HG03460 (cell line): ENCODE data around the gene EFCAB6.
"Not testable (repeated sequence)": the region's sequence is repeated elsewhere in the genome, so short reads cannot be mapped to it uniquely, and the experiment has no call there.

Experiments
- ATAC-seq: cut with Tn5 transposase; IDR thresholded peaks from one replicate; pipeline ENCODE4 v1.9.1; 2021; ENCODE audit not compliant: unreplicated experiment

Gene EFCAB6

GRCh38 chr22:43722444-43722843 is 89.7 kb downstream of the EFCAB6 start:
- ATAC-seq, result no peak

- no peak for ATAC-seq
Measured at GRCh38 chr22:43720716-43721115, 91.4 kb downstream of the EFCAB6 start.

GRCh38 chr22:43714104-43714503 is 98.0 kb downstream of the EFCAB6 start:
- ATAC-seq, result no peak

GRCh38 chr22:43711681-43712080 is 100.4 kb downstream of the EFCAB6 start:
- no peak for ATAC-seq

- ATAC-seq, result no peak
Measured at GRCh38 chr22:43707648-43708047, 104.5 kb downstream of the EFCAB6 start.

- ATAC-seq, result no peak
Measured at GRCh38 chr22:43706571-43707328, 105.4 kb downstream of the EFCAB6 start.

GRCh38 chr22:43706151-43706550 is 106.0 kb downstream of the EFCAB6 start:
- ATAC-seq, result no peak

GRCh38 chr22:43704051-43704450 is 108.1 kb downstream of the EFCAB6 start:
- ATAC-seq, result no peak

GRCh38 chr22:43698403-43698802 is 113.7 kb downstream of the EFCAB6 start:
- ATAC-seq, result no peak

GRCh38 chr22:43697894-43698293 is 114.2 kb downstream of the EFCAB6 start:
- ATAC-seq, result no peak

- no peak for ATAC-seq
Measured at GRCh38 chr22:43693249-43693648, 118.9 kb downstream of the EFCAB6 start.

- no peak for ATAC-seq
Measured at GRCh38 chr22:43689356-43689755, 122.7 kb downstream of the EFCAB6 start.

- no peak for ATAC-seq
Measured at GRCh38 chr22:43682851-43683250, 129.3 kb downstream of the EFCAB6 start.

GRCh38 chr22:43681731-43682360 is 130.3 kb downstream of the EFCAB6 start:
- no peak for ATAC-seq

- ATAC-seq, result no peak
Measured at GRCh38 chr22:43670513-43670912, 141.6 kb downstream of the EFCAB6 start.

GRCh38 chr22:43669190-43669589 is 142.9 kb downstream of the EFCAB6 start:
- no peak for ATAC-seq

GRCh38 chr22:43667656-43668055 is 144.4 kb downstream of the EFCAB6 start:
- ATAC-seq, result no peak

GRCh38 chr22:43666457-43666856 is 145.6 kb downstream of the EFCAB6 start:
- no peak for ATAC-seq

- ATAC-seq, result no peak
Measured at GRCh38 chr22:43658823-43659222, 153.3 kb downstream of the EFCAB6 start.

- not testable (repeated sequence) for ATAC-seq
Measured at GRCh38 chr22:43656581-43656980, 155.5 kb downstream of the EFCAB6 start.

- no peak for ATAC-seq
Measured at GRCh38 chr22:43654271-43654670, 157.8 kb downstream of the EFCAB6 start.

GRCh38 chr22:43652845-43653244 is 159.3 kb downstream of the EFCAB6 start:
- no peak for ATAC-seq

- ATAC-seq, result no peak
Measured at GRCh38 chr22:43643387-43643786, 168.7 kb downstream of the EFCAB6 start.
